Activated CD4-positive, alpha-beta T cell treated with anti-CD3 and anti-CD28 coated beads for 1 hour (primary cell): Measurements from ENCODE around the gene HNF4A.

Source experiments
- DNase-seq: peaks from one replicate; pipeline ENCODE4 v3.0.0-alpha.2; 2020

The HNF4A gene

DNA sequence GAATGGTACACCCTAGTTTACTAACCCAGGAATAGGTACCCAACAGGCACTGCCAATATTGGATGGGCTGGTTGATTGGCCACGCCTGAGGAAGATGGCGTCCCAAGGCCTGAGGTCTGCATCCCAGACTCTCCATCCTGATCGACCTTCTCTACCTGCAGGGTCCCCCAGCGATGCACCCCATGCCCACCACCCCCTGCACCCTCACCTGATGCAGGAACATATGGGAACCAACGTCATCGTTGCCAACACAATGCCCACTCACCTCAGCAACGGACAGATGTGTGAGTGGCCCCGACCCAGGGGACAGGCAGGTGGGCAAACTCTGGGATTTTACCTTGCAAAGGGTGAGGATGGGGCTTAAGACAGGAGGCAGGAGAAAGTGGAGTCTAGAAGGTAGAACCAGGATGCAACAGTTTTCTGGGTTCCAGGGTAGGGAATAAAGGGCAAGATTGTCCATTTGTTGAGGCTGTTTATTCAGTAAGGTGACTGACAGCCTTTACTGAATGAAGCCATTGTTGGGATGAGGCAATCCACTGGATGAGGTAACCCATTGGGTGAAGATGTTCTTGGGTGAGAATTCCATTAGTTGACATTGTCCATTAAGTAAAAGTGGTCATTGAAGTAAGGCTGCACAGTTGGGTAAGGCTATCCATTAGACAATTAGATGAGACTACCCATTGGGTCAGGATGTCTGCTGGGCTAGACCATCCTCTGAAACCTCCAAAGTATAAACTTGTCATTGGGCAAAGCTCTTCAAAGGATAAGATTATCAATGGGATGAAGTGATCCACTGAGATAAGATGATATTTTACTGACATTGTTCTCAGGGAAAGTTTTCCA, 72.9 kb downstream of the HNF4A start:
- DNase-seq: no peak

- no peak for DNase-seq
Measured at GRCh38 chr20:44429017-44429339, 73.5 kb downstream of the HNF4A start.

DNA sequence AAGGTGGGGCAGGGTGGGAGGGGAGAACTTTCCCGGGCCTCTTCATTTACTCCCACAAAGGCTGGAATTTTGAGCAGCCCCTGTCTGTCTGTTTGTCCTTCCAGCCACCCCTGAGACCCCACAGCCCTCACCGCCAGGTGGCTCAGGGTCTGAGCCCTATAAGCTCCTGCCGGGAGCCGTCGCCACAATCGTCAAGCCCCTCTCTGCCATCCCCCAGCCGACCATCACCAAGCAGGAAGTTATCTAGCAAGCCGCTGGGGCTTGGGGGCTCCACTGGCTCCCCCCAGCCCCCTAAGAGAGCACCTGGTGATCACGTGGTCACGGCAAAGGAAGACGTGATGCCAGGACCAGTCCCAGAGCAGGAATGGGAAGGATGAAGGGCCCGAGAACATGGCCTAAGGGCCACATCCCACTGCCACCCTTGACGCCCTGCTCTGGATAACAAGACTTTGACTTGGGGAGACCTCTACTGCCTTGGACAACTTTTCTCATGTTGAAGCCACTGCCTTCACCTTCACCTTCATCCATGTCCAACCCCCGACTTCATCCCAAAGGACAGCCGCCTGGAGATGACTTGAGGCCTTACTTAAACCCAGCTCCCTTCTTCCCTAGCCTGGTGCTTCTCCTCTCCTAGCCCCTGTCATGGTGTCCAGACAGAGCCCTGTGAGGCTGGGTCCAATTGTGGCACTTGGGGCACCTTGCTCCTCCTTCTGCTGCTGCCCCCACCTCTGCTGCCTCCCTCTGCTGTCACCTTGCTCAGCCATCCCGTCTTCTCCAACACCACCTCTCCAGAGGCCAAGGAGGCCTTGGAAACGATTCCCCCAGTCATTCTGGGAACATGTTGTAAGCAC, 74.1 kb downstream of the HNF4A start:
- no peak for DNase-seq

GRCh38 chr20:44430270-44431065, 75.0 kb downstream of the HNF4A start:
- no peak for DNase-seq

DNA sequence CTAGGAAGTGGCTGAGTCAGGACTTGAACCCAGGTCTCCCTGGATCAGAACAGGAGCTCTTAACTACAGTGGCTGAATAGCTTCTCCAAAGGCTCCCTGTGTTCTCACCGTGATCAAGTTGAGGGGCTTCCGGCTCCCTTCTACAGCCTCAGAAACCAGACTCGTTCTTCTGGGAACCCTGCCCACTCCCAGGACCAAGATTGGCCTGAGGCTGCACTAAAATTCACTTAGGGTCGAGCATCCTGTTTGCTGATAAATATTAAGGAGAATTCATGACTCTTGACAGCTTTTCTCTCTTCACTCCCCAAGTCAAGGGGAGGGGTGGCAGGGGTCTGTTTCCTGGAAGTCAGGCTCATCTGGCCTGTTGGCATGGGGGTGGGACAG, 75.6 kb downstream of the HNF4A start:
- no peak for DNase-seq

GRCh38 chr20:44431502-44432234, 76.2 kb downstream of the HNF4A start:
- no peak for DNase-seq

DNA sequence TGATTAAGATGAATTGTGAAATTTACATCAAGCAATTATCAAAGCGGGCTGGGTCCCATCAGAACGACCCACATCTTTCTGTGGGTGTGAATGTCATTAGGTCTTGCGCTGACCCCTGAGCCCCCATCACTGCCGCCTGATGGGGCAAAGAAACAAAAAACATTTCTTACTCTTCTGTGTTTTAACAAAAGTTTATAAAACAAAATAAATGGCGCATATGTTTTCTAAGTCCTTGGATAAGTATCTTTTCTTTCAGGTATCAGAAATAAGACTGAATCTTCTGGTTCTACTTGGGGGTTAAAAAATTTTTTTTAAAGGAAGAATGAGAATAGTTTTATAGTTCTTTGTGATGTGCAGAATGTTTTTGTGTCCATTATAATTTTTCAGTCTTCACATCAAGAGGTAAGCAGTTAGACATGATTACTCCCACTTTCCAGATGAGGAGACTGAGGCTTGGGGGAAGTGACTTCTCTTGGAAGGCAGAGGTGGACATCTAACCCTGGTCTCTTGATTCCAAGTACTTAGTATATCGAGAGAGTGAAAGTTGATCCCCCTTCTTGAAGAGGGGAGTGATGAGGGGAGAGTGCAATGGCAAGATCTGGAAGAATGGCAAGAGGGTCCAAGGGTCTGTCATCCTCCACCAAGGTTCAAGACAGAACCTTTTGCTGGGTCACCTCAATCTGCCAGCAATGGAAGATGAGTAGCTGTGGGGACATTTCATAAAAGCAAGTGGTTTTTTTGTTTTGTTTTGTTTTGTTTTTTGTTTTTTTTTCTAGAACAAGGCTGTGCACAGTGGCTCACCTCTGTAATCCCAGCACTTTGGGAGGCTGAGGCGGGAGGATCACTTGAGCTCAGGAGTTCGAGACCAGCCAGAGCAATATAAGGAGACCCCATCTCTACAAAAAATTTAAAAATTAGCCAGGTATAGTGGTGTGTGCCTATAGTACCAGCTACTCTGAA, 77.4 kb downstream of the HNF4A start:
- DNase-seq: no peak

DNA sequence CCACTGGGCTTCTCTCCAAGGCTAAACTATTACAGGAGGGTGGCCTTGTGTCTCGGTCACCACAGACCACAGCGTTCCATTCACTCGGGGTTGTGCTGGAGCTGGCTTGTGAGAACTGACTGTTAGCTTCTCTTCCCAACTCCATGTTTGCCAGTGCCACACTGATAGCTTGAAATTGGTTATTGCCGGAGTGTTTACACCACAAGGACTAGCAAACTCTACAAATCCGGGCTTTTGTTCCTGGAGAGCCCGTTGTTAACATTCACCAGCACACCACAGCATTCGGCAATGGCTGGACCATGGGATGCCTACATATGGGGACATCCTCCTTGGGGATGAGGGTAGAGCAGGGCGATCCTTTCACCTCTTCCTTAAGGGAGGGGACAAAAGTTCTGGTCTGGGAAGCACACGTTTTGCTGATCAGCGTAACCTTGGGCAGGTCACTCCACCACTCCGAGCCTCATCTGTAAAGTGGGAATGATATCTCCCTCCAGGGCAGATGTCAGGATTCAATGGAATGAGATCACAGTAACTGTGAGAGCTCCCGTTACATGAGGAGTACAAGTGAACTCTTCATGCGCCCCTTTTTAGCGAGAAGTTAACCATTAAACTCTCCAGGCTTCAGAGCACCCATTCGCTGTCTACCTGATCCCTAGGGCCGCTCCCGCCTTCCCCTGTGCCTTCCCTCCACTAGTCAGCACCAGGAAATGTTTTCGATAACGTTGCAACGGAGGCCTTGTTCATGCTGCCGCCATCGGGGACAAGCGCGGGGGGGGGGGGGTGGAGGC, 78.4 kb downstream of the HNF4A start:
- no peak for DNase-seq

- DNase-seq: no peak
Measured at GRCh38 chr20:44435630-44436335, 80.3 kb downstream of the HNF4A start.

DNA sequence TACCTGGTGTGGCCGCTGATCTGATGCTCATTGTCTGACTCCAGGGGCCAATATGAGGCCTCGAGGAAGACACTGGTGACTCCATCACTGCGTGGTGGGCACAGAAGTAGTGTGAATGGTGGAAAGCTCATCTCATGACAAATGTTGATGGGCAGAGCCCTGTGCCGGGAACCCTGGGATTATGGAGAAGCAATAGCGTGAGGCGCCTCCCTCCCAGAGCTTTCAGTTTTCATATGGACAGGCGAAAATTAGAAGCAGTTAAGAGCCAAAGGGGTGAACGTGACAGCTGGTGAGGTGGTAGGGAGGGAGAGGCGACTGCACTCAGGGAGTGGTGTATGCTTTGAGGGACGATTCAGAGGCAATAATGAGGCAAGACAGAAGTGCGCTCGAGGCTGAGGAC, 80.9 kb downstream of the HNF4A start:
- no peak for DNase-seq

- no peak for DNase-seq
Measured at GRCh38 chr20:44437497-44437896, 82.0 kb downstream of the HNF4A start.

DNA sequence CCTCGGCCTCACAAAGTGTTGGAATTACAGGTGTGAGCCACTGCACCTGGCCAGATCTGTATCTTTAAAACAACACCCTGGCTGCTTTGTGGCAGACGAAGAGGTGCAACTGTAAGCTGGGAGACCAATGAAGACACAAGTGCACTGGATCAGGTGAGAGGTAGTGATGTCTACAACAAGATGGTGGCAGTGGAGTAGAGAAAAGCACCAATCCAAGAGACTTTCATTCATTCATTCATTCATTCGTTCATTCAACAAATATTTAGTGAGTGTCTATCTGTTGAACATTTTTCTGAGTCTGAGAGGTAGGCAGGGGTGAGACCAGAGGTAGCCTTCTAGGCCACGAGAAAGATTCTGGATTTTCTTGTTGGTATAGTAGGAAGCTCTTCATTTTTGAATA, 83.3 kb downstream of the HNF4A start:
- DNase-seq: no peak

DNA sequence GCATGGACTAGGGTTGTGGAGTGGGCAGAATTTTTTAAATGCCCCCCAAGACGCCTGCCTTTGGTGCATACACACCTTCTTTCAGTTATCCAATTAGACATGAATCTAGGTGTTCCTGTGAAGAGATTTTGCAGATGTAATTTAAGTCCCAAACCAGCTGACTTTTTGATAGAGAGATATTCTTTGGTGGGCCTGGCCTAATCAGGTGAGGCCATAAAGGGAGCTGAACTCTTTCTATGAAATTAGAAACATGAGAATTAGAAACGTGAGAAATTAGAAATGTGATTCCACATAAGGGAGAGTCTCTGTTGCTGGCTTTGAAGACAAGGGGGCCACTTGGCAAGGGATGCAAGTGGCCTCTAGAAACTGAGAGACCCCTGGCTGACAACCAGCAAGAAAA, 83.8 kb downstream of the HNF4A start:
- no peak for DNase-seq

DNA sequence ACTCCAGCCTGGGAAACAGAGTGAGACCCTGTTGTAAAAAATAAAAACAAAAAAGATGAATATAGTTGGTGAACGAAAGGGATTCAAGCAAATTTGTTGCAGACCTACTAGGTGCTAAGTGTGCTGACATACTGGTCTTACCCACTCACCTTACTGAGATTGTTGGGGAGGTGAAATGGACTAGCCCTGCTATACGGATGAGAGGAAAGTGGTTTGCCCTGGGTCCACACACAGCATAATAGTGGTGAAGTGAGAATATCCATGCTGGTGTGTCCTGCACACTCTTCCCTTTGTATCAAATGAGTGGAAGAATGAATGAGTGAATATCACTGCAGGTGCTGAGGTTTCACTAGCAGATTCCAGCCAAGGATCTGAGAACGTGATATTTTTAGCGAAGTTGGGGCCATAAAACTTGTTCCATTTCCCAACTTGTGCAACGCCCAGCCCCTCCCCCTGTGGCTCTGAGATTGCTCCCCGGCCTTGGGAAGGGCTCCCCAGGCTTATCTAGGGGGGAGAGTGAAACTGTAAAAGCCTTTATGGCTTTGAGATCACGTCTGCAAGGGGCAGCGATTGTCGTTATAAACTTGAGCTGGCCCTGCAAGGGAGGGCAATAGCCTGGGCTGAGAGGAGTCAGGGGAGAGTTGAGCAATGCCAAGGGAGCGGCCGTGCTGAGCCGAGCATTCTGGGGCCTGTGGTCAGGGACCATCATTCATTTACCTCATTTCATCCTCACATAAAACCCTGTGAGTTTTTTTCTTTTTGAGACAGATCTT, 87.0 kb downstream of the HNF4A start:
- DNase-seq: no peak

- no peak for DNase-seq
Measured at GRCh38 chr20:44445742-44446710, 90.5 kb downstream of the HNF4A start.

GRCh38 chr20:44447827-44448419, 92.4 kb downstream of the HNF4A start:
- DNase-seq: no peak

GRCh38 chr20:44448753-44449546, 93.5 kb downstream of the HNF4A start:
- no peak for DNase-seq
